ENCODE measurements around the gene SPG7.

SPG7 gene

DNA sequence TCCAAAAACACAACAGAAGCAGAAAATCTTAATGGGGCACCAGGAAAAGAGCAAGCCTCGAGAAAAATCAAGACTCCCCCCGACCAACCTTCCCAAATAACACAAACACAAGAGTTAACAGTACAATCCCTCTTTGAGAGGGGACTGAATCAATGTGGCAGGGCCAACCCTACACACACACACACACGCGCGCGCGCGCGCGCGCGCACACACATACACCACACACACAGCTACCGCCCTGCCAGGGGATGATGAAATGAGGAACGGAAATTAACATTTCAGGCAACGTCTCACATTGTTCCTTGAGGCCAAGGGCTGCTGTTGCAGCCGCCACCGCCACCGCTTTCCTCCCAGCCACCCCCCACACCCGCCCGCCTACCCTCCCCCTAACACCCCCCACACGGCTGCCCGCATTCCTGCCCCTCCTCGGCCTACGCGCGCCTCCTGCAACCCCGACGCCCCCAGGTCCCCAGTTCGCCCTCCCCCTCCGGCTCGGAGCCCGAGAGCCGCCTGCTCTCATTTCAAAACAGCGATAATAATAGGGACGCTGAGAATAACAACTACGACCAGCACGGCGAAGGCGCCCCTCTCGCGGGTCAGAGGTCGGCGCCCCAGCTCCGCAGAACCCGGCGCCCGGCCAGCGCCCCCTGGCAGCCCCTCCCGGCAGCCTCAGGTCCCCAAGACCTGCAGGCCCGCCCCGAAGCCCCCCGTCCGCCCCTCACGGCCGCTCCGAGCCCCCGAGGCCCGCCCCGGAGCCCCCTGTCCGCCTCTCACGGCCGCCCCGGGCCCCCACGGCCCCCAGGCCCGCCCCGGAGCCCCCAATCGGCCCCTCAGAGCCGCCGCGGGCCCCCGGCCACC lies 18.9 kb upstream of the SPG7 start (continued):
- TF ChIP-seq KLF9 (tag by site-specific recombination; IDR thresholded peaks at IDR 0.05; ENCODE audit: low read depth): peak; percentile 70
- TF ChIP-seq, protein P1, sequence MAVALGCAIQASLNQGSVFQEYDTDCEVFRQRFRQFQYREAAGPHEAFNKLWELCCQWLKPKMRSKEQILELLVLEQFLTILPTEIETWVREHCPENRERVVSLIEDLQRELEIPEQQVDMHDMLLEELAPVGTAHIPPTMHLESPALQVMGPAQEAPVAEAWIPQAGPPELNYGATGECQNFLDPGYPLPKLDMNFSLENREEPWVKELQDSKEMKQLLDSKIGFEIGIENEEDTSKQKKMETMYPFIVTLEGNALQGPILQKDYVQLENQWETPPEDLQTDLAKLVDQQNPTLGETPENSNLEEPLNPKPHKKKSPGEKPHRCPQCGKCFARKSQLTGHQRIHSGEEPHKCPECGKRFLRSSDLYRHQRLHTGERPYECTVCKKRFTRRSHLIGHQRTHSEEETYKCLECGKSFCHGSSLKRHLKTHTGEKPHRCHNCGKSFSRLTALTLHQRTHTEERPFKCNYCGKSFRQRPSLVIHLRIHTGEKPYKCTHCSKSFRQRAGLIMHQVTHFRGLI (tag by site-specific recombination; IDR thresholded peaks at IDR 0.05): peak; percentile 75; the same call in 1 of the 2 replicates
- peak; percentile 93 for TF ChIP-seq ZNF785 (tag by site-specific recombination; IDR thresholded peaks at IDR 0.05)
- TF ChIP-seq ZNF76 (tag by site-specific recombination; IDR thresholded peaks at IDR 0.05; ENCODE audit: borderline replicate concordance, low read depth): 0 out of 2 replicates have a peak, but pooled peaks have one; percentile 27
- no peak for TF ChIP-seq ZNF133 (tag by site-specific recombination; IDR thresholded peaks at IDR 0.05)
- TF ChIP-seq, protein P2, sequence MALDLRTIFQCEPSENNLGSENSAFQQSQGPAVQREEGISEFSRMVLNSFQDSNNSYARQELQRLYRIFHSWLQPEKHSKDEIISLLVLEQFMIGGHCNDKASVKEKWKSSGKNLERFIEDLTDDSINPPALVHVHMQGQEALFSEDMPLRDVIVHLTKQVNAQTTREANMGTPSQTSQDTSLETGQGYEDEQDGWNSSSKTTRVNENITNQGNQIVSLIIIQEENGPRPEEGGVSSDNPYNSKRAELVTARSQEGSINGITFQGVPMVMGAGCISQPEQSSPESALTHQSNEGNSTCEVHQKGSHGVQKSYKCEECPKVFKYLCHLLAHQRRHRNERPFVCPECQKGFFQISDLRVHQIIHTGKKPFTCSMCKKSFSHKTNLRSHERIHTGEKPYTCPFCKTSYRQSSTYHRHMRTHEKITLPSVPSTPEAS (tag by site-specific recombination; IDR thresholded peaks at IDR 0.05): peak; percentile 97
- TF ChIP-seq, protein P3, sequence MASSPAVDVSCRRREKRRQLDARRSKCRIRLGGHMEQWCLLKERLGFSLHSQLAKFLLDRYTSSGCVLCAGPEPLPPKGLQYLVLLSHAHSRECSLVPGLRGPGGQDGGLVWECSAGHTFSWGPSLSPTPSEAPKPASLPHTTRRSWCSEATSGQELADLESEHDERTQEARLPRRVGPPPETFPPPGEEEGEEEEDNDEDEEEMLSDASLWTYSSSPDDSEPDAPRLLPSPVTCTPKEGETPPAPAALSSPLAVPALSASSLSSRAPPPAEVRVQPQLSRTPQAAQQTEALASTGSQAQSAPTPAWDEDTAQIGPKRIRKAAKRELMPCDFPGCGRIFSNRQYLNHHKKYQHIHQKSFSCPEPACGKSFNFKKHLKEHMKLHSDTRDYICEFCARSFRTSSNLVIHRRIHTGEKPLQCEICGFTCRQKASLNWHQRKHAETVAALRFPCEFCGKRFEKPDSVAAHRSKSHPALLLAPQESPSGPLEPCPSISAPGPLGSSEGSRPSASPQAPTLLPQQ (tag by site-specific recombination; IDR thresholded peaks at IDR 0.05): peak; percentile 88
- TF ChIP-seq KLF1 (tag by site-specific recombination; IDR thresholded peaks at IDR 0.05): peak; percentile 78
- TF ChIP-seq, protein P4, sequence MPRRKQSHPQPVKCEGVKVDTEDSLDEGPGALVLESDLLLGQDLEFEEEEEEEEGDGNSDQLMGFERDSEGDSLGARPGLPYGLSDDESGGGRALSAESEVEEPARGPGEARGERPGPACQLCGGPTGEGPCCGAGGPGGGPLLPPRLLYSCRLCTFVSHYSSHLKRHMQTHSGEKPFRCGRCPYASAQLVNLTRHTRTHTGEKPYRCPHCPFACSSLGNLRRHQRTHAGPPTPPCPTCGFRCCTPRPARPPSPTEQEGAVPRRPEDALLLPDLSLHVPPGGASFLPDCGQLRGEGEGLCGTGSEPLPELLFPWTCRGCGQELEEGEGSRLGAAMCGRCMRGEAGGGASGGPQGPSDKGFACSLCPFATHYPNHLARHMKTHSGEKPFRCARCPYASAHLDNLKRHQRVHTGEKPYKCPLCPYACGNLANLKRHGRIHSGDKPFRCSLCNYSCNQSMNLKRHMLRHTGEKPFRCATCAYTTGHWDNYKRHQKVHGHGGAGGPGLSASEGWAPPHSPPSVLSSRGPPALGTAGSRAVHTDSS (tag by site-specific recombination; IDR thresholded peaks at IDR 0.05): no peak
- peak; percentile 74 for TF ChIP-seq ZBTB48 (tag by site-specific recombination; IDR thresholded peaks at IDR 0.05)
- TF ChIP-seq, protein P5, sequence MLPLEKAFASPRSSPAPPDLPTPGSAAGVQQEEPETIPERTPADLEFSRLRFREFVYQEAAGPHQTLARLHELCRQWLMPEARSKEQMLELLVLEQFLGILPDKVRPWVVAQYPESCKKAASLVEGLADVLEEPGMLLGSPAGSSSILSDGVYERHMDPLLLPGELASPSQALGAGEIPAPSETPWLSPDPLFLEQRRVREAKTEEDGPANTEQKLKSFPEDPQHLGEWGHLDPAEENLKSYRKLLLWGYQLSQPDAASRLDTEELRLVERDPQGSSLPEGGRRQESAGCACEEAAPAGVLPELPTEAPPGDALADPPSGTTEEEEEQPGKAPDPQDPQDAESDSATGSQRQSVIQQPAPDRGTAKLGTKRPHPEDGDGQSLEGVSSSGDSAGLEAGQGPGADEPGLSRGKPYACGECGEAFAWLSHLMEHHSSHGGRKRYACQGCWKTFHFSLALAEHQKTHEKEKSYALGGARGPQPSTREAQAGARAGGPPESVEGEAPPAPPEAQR (tag by site-specific recombination; IDR thresholded peaks at IDR 0.05): peak; percentile 75; the same call in 1 of the 2 replicates
- peak; percentile 77; the same call in 1 of the 2 replicates for TF ChIP-seq ZNF324 (tag by site-specific recombination; IDR thresholded peaks at IDR 0.05)
- peak; percentile 53; the same call in 1 of the 2 replicates for TF ChIP-seq ZNF2 (tag by site-specific recombination; IDR thresholded peaks at IDR 0.05)
- TF ChIP-seq, protein P6, sequence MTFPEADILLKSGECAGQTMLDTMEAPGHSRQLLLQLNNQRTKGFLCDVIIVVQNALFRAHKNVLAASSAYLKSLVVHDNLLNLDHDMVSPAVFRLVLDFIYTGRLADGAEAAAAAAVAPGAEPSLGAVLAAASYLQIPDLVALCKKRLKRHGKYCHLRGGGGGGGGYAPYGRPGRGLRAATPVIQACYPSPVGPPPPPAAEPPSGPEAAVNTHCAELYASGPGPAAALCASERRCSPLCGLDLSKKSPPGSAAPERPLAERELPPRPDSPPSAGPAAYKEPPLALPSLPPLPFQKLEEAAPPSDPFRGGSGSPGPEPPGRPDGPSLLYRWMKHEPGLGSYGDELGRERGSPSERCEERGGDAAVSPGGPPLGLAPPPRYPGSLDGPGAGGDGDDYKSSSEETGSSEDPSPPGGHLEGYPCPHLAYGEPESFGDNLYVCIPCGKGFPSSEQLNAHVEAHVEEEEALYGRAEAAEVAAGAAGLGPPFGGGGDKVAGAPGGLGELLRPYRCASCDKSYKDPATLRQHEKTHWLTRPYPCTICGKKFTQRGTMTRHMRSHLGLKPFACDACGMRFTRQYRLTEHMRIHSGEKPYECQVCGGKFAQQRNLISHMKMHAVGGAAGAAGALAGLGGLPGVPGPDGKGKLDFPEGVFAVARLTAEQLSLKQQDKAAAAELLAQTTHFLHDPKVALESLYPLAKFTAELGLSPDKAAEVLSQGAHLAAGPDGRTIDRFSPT (tag by site-specific recombination; IDR thresholded peaks at IDR 0.05): peak; percentile 59
- 0 out of 2 replicates have a peak, but pooled peaks have one; percentile 31 for TF ChIP-seq ZBTB7A (tag by site-specific recombination; IDR thresholded peaks at IDR 0.05; ENCODE audit: low read depth)
- TF ChIP-seq, protein P7, sequence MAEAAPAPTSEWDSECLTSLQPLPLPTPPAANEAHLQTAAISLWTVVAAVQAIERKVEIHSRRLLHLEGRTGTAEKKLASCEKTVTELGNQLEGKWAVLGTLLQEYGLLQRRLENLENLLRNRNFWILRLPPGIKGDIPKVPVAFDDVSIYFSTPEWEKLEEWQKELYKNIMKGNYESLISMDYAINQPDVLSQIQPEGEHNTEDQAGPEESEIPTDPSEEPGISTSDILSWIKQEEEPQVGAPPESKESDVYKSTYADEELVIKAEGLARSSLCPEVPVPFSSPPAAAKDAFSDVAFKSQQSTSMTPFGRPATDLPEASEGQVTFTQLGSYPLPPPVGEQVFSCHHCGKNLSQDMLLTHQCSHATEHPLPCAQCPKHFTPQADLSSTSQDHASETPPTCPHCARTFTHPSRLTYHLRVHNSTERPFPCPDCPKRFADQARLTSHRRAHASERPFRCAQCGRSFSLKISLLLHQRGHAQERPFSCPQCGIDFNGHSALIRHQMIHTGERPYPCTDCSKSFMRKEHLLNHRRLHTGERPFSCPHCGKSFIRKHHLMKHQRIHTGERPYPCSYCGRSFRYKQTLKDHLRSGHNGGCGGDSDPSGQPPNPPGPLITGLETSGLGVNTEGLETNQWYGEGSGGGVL (tag by site-specific recombination; IDR thresholded peaks at IDR 0.05): peak; percentile 99
- TF ChIP-seq, protein P8, sequence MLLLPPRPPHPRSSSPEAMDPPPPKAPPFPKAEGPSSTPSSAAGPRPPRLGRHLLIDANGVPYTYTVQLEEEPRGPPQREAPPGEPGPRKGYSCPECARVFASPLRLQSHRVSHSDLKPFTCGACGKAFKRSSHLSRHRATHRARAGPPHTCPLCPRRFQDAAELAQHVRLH (tag by site-specific recombination; IDR thresholded peaks at IDR 0.05): peak; percentile 84
- TF ChIP-seq OSR2 (tag by site-specific recombination; IDR thresholded peaks at IDR 0.05): peak; percentile 76
- TF ChIP-seq ZNF239 (tag by site-specific recombination; IDR thresholded peaks at IDR 0.05): no peak
- TF ChIP-seq, protein P9, sequence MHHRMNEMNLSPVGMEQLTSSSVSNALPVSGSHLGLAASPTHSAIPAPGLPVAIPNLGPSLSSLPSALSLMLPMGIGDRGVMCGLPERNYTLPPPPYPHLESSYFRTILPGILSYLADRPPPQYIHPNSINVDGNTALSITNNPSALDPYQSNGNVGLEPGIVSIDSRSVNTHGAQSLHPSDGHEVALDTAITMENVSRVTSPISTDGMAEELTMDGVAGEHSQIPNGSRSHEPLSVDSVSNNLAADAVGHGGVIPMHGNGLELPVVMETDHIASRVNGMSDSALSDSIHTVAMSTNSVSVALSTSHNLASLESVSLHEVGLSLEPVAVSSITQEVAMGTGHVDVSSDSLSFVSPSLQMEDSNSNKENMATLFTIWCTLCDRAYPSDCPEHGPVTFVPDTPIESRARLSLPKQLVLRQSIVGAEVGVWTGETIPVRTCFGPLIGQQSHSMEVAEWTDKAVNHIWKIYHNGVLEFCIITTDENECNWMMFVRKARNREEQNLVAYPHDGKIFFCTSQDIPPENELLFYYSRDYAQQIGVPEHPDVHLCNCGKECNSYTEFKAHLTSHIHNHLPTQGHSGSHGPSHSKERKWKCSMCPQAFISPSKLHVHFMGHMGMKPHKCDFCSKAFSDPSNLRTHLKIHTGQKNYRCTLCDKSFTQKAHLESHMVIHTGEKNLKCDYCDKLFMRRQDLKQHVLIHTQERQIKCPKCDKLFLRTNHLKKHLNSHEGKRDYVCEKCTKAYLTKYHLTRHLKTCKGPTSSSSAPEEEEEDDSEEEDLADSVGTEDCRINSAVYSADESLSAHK (tag by site-specific recombination; IDR thresholded peaks at IDR 0.05): peak; percentile 54; the same call in 1 of the 2 replicates

All from HEK293 (cell line).